Measurements from ENCODE around the gene NETO2.

NETO2 gene

DNA sequence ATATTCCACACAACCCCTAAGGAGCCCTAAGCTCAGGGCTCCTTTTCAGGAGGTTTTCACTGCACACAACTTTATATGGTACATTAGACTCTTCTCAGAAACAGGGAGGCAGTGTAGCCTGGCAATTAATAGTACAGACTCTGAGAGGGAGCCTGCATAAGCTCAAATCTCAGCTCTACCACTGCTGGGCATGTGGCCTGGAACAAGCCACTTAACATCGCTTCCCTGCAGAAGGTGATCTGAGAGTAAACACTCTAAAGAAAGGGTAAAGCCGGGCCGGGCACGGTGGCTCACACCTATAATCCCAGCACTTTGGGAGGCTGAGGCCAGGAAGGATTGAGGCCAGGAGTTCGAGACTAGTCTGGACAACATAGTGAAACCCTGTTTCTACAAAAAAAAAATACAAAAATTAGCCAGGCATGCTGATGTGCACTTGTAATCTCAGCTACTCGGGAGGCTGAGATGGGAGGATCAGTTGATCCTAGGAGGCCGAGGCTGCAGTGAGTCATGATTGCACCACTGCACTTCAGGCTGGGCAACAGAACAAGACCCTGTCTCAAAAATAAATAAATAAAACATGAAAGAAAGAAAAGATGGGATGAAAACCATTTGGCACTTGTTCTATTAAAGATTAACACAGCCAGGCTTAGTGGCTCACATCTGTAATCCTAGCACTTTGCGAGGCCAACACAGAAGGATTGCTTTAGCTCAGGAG is 99.6 kb downstream of the NETO2 start:
- peak; percentile 9 for DNase-seq

DNA sequence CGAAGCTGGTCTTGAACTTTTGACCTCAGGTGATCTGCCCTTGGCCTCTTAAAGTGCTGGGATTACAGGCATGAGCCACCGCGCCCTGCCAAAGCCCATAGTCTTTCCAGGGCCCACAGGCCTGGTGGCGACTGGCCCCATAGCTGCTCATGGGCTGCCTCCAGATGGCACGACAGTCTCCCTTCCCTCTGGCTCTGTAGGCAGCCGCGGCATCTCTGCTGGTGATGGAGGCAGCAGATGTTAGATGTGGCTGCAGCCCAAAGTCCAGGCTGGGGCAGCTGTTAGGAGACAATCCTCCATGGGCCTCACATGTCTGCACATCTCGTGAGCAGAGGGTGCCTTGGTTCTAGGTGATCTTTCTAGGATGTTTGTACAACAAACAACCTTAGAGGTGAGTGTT is 100.5 kb downstream of the NETO2 start:
- no peak for DNase-seq

DNA sequence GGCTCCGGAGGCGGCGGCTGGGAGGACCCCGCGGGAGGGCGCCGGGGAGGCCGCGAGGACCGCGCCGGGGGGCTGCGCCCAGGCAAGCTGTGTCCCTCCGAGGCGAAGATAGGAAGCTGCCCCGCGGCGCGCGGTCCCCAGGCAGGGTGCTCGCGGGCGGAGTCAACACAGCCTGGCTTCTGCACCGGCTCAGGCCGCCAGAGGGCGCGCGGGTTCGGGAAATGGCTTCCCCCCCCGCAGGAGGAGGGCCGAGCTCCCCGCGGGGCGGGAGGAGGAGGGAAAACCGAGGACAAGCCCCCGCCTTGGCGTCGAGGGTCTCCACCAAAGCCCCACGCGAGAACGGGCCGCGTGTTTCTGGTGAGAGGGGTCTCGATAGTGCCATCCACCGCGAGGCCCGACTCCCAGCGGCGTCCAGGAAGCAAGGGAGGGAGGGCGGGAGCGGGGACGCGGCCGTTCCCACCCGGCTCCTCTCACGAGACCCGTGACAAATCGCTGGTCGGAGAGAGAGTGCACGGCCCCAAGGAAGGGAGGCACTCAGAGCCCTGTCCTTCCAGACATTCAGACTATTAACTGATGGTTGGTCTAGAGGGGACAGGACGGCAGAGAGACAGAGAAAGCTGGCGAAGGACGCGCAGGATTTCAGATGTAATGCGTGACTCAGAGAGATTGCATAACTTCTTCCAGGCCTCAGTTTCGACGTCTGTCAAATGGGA is 105.8 kb downstream of the NETO2 start:
- peak; percentile 67 for DNase-seq

DNA sequence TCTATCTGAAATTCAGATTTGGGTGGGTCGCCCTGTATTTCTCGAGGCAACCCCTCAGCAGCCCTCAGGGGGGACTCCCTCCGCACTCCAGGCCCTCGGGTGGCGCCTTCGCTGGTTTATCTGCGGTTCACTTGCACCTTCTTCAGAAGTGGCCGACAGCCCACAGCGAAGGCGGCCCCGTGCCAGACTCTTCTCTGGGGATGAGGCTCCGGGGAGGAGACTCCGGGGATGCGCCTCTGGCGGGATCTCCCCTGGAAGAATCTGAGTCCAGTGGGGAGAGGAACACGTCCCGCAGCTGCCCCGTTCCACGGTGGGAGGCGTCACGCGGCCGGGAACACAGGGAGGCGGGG is 106.4 kb downstream of the NETO2 start:
- no peak for DNase-seq

DNA sequence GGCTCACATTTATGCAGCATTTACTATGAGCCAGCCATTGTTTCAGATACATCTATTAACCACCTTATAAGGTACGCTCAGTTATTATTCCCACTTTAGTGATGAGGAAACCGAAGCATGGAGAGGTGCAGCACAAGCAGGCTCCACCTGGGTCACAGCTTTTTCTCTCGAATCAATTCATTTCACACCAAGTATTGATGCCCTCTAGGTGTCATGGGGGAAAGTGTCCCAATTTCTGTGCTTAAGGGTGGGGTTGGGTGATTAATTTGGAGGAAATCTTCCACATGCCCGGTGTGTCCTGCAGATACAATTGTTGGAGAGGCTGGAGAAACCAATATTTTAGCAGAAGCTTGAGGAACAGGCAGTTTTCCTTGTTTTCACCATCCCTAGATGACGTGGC is 107.5 kb downstream of the NETO2 start:
- no peak for DNase-seq

DNA sequence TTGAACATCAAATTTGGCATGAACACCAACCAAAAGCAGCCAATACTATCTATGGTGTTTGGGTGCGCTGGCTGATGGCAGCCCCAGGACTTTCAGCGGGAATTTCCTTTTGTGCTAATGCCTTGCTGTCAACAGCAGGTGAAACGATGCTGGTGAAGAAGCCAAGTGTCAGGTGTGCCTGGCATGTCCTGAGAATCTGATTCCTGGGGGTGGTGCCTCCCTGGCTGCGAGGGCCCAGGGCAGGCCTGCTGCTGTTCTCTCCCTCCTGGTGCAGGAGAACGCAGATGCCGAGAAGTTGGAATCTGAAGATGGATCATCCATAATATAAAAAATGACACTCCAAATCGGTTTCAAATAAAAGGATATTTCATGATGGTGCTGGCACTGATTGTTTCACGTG is 108.3 kb downstream of the NETO2 start:
- no peak for DNase-seq

DNA sequence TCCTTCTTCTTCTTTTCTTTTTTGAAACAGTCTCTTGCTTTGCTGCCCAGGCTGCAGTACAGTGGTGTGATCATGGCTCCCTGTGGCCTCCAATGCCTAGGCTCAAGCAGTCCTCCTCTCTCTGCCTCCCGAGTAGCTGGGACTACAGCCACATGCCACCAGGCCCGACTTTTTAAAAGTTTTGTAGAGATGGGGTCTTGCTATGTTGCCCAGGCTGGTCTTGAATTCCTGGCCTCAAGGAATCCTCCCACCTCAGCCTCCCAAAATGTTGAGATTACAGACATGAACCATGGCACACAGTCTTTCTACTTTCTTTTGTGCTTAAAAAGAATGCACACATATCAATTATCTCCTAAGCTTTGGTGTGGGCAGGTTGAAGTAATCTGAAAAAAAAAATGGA is 109.3 kb downstream of the NETO2 start:
- DNase-seq, result no peak

DNA sequence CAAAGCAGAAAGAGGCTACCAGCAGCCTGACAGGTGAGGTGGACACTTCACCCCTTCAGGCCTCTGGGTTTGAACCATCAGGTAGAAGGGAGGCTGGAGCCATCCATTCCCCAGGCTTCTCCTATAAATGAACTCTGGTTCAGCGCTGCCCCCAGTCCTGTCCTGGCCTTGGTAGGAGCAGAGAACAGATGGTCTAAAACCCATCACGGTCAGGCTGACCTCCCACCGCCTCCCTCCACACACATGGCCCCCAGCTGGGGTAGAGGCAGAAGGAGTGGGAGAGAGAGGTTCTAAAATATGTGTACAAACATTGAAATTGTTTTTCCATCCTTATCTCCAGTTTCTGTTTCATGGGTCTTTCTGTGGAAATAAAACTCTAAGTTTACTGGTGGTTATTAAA is 110.6 kb downstream of the NETO2 start:
- DNase-seq, result no peak

DNA sequence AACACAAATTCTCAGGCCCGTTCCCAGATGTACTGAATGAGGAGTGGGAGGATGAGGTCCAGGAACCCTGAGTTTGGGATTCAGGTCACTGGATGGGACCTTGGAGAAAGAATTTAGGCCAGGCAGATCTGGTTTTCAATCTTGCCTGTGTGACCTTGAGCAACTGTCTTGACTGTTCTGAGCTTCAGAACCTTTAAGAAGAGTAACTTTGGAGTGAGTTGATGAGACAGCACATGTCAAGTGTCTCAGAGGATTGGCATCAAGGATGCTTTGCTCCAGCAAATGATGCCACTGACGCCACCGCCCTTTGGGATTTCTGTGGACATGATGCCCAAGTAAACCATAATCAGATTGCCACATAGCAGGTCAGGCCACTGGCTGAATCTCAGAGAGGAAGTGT is 114.0 kb downstream of the NETO2 start:
- no peak for DNase-seq

DNA sequence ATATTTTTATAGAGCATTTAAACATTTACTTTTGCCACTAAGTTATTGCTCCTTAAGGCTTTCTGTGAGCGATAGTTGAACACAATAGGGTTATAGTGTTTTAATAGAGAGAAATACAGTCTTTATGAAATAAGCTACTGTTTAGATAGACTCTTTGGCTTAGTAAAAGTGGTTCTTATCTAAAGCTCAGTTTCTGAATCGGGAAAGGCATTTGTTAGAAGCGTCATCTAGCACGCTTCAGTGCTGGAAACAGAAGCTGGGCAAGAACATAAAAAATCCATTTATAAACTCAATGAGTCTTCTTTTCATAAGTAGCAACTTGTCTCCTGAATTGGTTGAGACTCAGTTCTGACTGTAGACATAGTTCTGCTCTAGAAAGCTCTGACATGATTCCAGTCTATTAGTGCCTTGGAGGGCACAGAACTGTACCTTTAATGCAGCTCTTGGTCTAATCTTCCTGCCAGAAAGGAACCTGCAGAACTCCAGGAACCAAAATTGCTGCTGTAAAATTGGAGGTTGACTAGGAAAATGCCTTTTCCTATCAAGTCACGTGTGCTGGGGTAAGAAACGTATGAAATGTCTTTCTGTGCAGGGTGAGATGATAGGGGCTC is 114.9 kb downstream of the NETO2 start:
- DNase-seq, result no peak

All from NCI-H1092 treated with DMSO at 0.1 percent for 48 hours (cell line).